Tibial artery (tissue), 4 donors: Measurements from ENCODE around the gene TPD52L1.

Experiments
- DNase-seq, 2 donors: peaks; one replicate each; pipeline ENCODE4 v3.0.0-alpha.2; 2019
- H3K27ac ChIP-seq, 2 donors: fragments of 200-600 bp; sonication (generic) in 1 of 2; 1 replicate in 1 of 2; 2 replicates in 1 of 2; pipeline ENCODE4 v1.5.1; 2018 to 2019; ENCODE audit warnings: mild to moderate bottlenecking in 1 of 2
- H3K27me3 ChIP-seq, 2 donors: fragments of 200-600 bp; sonication (generic) in 1 of 2; one replicate each; pipeline versions ENCODE4 v1.5.1 to v1.6.0; 2016 to 2019
- H3K36me3 ChIP-seq, 3 donors: fragments of 200-600 bp; sonication (generic) in 2 of 3; one replicate each; pipeline ENCODE4 v1.5.1; 2016 to 2019; ENCODE audit warnings: mild to moderate bottlenecking in 2 of 3
- H3K4me1 ChIP-seq, 4 donors: fragments of 200-600 bp; sonication (generic) in 2 of 4; 1 replicate in 3 of 4; 2 replicates in 1 of 4; pipeline ENCODE4 v1.5.1; 2016 to 2019
- H3K4me3 ChIP-seq, 2 donors: fragments of 200-600 bp; sonication (generic) in 1 of 2; 1 replicate in 1 of 2; 2 replicates in 1 of 2; pipeline ENCODE4 v1.5.1; 2018 to 2019; ENCODE audit warnings: mild to moderate bottlenecking in 2 of 2
- H3K9me3 ChIP-seq, 3 donors: fragments of 200-600 bp; sonication (generic) in 1 of 3; one replicate each; pipeline ENCODE4 v1.5.1; 2016 to 2019
- intact Hi-C: fragments of 100-400 bp; cut with DNase I; formaldehyde crosslinking; loops from one replicate; pipeline ENCODE4 v1.15.0; 2023; ENCODE audit warnings: low total_unique reads
- TF ChIP-seq, protein P1 (sequence below), 2 experiments: fragments of 200-600 bp in 1 of 2; fragments of 450-650 bp in 1 of 2; IDR thresholded peaks; one replicate each; pipeline ENCODE4 v1.5.1; 2017 to 2019; ENCODE audit warnings: antibody characterized with exemption in 2 of 2, mild to moderate bottlenecking in 1 of 2, moderate library complexity in 1 of 2

The TPD52L1 gene

GRCh38 chr6:125188037-125188436 is 34.5 kb downstream of the TPD52L1 start:
- Histone ChIP-seq H3K4me3 (no peak overlapping the region), H3K27me3 (no peaks in the 10 kb centered on the region), H3K4me1 (peaks cover 0 to 59% (median 29%) of the 10 kb centered on the region in 4 donors), H3K9me3 (no peaks in the 10 kb centered on the region), H3K27ac (peak overlapping the region; percentile 57 to 64), H3K36me3 (no peaks in the 10 kb centered on the region)
- TF ChIP-seq, protein P1, sequence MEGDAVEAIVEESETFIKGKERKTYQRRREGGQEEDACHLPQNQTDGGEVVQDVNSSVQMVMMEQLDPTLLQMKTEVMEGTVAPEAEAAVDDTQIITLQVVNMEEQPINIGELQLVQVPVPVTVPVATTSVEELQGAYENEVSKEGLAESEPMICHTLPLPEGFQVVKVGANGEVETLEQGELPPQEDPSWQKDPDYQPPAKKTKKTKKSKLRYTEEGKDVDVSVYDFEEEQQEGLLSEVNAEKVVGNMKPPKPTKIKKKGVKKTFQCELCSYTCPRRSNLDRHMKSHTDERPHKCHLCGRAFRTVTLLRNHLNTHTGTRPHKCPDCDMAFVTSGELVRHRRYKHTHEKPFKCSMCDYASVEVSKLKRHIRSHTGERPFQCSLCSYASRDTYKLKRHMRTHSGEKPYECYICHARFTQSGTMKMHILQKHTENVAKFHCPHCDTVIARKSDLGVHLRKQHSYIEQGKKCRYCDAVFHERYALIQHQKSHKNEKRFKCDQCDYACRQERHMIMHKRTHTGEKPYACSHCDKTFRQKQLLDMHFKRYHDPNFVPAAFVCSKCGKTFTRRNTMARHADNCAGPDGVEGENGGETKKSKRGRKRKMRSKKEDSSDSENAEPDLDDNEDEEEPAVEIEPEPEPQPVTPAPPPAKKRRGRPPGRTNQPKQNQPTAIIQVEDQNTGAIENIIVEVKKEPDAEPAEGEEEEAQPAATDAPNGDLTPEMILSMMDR (IDR thresholded peaks at IDR 0.05) = no peak
- DNase-seq = no peak
- intact Hi-C loops = no loop called here

DNA sequence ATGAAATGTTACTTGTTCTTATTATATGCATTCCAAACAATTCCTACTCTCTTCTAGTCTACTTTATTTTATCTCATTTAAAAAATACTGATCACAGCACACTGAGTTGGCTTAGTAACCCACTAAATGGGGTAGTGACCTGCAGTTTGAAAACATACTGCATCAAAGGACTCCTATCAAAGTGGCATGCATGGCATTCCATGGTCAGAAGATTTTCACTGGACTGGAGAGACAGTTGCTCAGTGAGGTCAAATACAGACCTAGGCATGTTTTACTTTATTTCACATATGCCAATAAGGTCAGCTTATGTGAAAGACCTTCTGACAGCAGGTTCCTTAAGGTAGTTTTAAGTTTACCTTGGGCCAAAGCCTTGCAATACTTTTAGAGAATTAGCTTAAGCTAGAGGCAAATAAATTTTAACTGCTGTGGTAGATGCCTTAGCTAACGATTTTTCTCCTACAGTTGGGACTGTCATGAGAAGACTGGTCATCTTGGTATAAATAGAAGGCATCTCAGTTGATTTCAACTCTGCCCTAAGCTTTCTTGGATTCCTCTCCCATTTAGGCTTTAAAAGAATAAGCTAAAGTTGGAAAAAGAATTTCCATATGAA is 35.1 kb downstream of the TPD52L1 start:
- Histone ChIP-seq H3K27me3 (no peaks in the 10 kb centered on the region), H3K4me1 (peaks cover 0 to 66% (median 31%) of the 10 kb centered on the region in 4 donors), H3K27ac (peak overlapping the region; percentile 57 to 64), H3K9me3 (no peaks in the 10 kb centered on the region), H3K4me3 (no peak overlapping the region), H3K36me3 (no peaks in the 10 kb centered on the region)
- TF ChIP-seq, protein P1 (IDR thresholded peaks at IDR 0.05) = no peak
- intact Hi-C loops = no loop called here
- no peak for DNase-seq

DNA sequence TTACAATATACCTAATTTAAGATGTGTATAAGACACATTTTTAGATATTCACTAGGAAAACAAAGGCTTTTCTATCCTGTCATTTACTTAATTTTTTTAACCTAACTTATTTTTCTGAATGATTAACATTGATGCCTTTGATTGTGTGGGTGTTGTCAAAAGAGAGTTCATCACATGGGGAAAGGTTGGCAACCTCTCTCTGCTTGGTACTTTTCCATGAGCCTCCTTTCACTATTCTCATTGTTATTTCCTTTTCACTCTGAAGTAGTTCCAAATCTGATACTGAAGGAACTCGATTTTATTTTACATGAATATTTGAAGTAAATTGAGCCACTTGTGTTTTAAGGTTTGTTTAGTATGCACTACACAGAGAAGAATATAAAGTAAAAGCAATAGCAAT is 35.9 kb downstream of the TPD52L1 start:
- intact Hi-C loops = no loop called here
- Histone ChIP-seq H3K4me1 (peaks cover 0 to 67% (median 35%) of the 10 kb centered on the region in 4 donors), H3K9me3 (no peaks in the 10 kb centered on the region), H3K27ac (peak overlapping the region; percentile 57 to 64), H3K36me3 (no peaks in the 10 kb centered on the region), H3K4me3 (no peak overlapping the region), H3K27me3 (no peaks in the 10 kb centered on the region)
- TF ChIP-seq, protein P1 (IDR thresholded peaks at IDR 0.05) = no peak
- DNase-seq = no peak

- intact Hi-C loops = no loop called here
- no peak overlapping the region for H3K27ac ChIP-seq
These were observed 37.1 kb downstream of the TPD52L1 start for GRCh38 chr6:125190667-125191066.

DNA sequence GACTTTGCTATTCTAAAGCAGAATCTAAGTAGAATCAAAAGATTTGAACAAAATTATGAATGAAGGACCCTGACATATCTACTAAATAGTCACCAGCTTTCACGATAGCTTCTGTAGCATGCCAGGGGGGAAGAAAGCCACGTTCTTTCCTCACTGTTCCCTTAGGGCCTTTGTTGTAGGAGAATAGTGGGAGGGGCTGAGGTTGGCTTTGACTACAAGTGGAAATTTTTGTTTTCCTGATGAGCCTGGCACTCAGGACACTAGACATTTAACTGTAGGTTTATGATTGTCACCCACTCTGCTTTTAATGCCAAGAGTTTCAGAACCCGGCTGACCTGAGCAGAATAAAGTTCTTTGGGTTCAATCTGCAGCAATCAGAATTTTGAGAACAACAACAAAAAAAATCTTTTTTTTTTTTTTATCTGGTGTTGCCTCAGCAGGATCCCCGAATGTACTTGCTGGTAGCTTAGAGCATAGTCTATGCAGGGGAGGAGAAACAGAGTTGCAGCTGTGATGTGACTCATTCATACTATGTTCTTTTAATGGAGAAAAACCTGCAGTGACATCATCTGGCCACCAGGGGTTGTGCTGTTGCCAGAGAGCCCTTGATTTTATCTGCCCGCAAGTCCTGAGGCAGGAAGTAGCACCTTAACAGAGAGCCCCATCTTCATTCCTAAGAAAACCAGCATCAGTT is 38.5 kb downstream of the TPD52L1 start:
- Histone ChIP-seq H3K27ac (no peak overlapping the region), H3K9me3 (no peaks in the 10 kb centered on the region), H3K4me3 (no peak overlapping the region), H3K27me3 (no peaks in the 10 kb centered on the region), H3K36me3 (no peaks in the 10 kb centered on the region), H3K4me1 (peaks cover 0 to 88% (median 44%) of the 10 kb centered on the region in 4 donors)
- TF ChIP-seq, protein P1 (IDR thresholded peaks at IDR 0.05) = peak; percentile 55 to 62
- peak; percentile 56 to 80 for DNase-seq
- intact Hi-C loops = no loop called here

More at GRCh38 chr6:125190667-125191066, 37.1 kb downstream of the TPD52L1 start:
- H3K4me3 ChIP-seq = no peak overlapping the region
- no peaks in the 10 kb centered on the region for H3K9me3 ChIP-seq
- TF ChIP-seq, protein P1 (IDR thresholded peaks at IDR 0.05) = no peak
- peaks cover 0 to 74% (median 37%) of the 10 kb centered on the region in 4 donors for H3K4me1 ChIP-seq
- no peak for DNase-seq
- no peaks in the 10 kb centered on the region for H3K27me3 ChIP-seq
- no peaks in the 10 kb centered on the region for H3K36me3 ChIP-seq
